Spleen (tissue), 7 donors: ENCODE measurements around the gene ADCY1.

Experiments used
- POLR2AphosphoS5 ChIP-seq, 3 donors: sonication (generic); formaldehyde crosslinking; IDR thresholded peaks; one replicate each; pipeline ENCODE4 v1.5.1; 2017; ENCODE audit warnings: antibody characterized with exemption in 3 of 3
- TF ChIP-seq, protein P1 (sequence below), 11 experiments: fragments of 200-600 bp in 7 of 11; fragments of 450-650 bp in 4 of 11; sonication (generic) in 4 of 11; IDR thresholded peaks in 8 of 11; conservative IDR thresholded peaks in 3 of 11; 1 replicate in 7 of 11; 2 replicates in 4 of 11; pipeline versions ENCODE4 v1.4.0 to v1.8.0; 2016 to 2021; ENCODE audit warnings: antibody characterized with exemption in 11 of 11, inconsistent platforms in 4 of 11, mild to moderate bottlenecking in 1 of 11
- donor health status: DM: no; HTN: no; CAD: no; lungs with moderate emphysema.
- donor health status: DM: no; HTN: no; CAD: no.
- donor health status: DM: no; HTN: no; CAD: no.

DNA sequence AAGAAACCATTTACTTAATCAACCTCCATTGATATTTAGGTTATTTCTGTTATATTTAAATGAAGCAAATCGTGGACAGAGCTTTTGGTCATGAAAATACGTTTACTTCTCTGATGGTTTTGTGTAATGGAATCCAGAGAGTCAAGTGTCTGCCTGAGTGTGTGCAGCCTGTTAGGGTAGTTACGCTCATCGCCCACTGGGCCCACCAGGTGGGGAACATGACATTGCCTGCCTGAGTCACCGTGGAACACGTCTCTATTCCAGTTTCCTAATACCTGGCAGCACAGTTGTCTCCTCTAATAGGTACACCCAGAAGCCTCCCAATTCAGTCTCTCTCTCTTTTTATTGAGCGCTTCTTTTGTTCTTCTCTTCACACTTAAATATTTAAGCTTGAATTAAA is 91.0 kb downstream of the ADCY1 start:
- TF ChIP-seq, protein P1, sequence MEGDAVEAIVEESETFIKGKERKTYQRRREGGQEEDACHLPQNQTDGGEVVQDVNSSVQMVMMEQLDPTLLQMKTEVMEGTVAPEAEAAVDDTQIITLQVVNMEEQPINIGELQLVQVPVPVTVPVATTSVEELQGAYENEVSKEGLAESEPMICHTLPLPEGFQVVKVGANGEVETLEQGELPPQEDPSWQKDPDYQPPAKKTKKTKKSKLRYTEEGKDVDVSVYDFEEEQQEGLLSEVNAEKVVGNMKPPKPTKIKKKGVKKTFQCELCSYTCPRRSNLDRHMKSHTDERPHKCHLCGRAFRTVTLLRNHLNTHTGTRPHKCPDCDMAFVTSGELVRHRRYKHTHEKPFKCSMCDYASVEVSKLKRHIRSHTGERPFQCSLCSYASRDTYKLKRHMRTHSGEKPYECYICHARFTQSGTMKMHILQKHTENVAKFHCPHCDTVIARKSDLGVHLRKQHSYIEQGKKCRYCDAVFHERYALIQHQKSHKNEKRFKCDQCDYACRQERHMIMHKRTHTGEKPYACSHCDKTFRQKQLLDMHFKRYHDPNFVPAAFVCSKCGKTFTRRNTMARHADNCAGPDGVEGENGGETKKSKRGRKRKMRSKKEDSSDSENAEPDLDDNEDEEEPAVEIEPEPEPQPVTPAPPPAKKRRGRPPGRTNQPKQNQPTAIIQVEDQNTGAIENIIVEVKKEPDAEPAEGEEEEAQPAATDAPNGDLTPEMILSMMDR (IDR thresholded peaks at IDR 0.05 in 8 of 11, conservative IDR thresholded peaks at IDR 0.05 in 3 of 11): no peak
- TF ChIP-seq POLR2AphosphoS5 (IDR thresholded peaks at IDR 0.05): no peak
